GM18519 (cell line): ENCODE measurements around the gene SELENOH.

Experiments used
- ATAC-seq: cut with Tn5 transposase; IDR thresholded peaks from one replicate; pipeline ENCODE4 v1.9.1; 2021; ENCODE audit warnings: mild to moderate bottlenecking, moderate library complexity; ENCODE audit not compliant: unreplicated experiment, low FRiP score

SELENOH gene

DNA sequence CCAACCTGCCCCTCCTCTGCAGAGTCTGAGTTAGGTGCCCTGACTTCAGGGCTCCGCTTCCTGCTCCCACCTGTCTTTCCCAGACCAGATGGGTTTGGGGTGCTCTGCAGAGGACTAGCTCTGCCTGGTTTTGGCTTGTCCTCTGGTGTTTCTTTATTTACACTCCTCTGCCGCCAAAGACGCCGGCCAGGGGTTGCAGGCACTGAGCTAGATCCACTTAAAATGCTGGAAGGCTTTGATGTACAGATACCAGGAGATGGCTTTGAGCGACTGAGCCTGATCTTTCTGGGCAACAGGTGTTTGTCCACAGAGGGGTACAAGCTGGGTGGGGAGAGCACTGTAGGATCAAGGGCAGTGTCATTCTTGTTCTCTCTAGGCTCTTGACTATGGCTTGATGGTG is 3.9 kb downstream of the SELENOH start:
- ATAC-seq: no peak

DNA sequence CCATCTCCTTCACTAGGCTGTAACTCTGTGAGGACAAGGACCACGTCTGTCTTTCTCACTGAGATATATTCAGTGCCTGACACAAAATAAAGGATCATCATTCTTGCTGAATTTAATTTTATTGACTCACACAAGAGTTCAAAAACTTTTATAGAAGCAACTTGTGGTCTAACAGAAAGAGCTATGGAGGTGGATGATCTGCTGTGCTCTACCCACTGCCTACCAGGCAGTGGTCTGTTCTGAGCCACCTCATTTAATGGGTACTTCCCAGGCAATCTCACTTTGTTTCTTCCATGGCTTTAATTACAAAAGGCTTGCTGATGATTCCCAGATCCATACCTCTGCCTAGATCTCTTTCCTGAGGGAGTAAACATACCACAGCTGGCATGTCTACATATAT is 5.6 kb downstream of the SELENOH start:
- no peak for ATAC-seq

DNA sequence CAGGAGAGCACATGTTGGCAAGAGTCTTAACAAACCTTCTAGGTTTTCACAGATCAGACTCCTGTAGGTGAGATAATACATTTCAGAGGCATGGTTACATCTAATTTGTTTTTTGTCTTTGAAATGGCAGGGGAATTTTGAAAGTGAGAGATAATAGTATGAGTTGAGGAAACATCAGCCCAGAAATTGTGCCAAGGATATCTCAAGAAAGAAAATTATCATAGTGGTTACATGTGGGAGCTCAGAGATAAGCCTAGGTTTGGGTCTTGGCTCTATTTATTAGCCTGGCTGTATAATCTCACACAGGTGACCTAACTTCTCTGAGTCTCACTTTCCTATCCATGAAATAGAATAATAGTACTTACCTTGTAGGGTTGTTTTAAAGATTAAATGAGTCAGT is 9.9 kb downstream of the SELENOH start:
- no peak for ATAC-seq

DNA sequence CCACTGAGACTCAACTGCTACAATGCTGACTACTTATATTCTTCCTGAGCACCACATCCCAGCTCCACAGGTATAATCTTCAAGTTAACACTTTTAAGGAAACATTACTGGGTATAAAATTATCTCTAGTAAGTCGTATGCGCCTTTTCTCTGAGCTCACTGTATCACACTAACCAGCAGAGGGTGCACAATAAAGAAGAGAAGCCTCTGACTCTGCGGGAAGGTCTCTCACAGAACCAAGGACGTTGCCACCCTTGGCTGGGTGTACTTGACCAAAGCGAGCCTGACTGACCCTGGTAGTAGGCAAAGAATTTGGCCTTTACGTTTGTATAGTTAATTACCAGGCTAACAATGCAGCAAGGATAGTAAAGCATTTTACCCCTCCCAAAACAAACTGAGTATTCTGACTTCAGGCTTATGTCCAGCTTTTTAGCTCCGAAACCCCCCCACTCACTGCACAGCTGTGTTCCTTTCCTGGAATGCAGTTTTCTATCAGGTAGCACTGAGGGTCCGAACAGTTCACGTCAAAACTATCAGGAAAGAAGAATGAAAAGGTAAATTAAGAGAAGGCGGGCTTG is 10.5 kb downstream of the SELENOH start, which contains the start of gene BTBD18:
Gene BTBD18 (minus strand): TSS at position 144 of the 578 bp plus-strand sequence. CDS start 631 bp downstream, outside the sequence.
- ATAC-seq: no peak

DNA sequence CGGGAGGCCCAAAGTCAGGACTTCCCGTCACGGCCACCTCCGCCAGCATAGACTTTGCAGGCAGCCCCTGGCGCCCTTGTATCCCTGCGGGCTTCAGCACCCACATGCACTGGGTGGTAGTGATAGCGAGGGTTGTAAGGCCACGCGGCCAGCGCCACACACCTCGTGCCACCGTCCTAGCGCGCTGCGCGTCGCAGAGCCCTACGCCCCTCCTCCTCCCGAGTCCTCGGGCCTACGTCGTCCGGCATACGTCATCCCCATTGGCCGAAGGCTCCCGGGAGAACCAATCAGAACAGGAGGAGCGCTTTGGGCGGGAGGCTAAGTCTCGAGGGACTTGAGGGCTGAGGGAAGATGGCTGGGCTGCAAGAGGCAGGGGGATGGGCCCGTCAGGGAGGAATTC is 11.7 kb downstream of the SELENOH start:
- ATAC-seq: no peak

DNA sequence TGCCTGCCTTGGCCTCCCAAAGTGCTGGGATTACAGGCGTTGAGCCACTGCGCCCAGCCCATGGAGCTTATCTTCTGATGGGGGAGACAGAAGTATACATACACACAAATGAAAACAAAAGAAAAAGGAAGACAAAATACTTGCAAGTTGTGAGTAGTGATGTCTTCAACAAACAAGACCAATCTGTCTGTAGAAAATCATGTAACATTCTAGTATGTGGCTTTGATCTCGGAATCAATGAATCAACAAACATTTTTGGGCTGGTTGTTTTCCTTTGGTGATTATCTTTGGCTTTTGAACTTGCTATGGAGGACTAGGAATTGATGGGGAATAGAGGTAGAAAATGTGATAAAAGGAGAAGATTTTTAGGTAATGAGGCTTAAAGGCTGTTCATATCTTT is 16.9 kb downstream of the SELENOH start:
- ATAC-seq: no peak

DNA sequence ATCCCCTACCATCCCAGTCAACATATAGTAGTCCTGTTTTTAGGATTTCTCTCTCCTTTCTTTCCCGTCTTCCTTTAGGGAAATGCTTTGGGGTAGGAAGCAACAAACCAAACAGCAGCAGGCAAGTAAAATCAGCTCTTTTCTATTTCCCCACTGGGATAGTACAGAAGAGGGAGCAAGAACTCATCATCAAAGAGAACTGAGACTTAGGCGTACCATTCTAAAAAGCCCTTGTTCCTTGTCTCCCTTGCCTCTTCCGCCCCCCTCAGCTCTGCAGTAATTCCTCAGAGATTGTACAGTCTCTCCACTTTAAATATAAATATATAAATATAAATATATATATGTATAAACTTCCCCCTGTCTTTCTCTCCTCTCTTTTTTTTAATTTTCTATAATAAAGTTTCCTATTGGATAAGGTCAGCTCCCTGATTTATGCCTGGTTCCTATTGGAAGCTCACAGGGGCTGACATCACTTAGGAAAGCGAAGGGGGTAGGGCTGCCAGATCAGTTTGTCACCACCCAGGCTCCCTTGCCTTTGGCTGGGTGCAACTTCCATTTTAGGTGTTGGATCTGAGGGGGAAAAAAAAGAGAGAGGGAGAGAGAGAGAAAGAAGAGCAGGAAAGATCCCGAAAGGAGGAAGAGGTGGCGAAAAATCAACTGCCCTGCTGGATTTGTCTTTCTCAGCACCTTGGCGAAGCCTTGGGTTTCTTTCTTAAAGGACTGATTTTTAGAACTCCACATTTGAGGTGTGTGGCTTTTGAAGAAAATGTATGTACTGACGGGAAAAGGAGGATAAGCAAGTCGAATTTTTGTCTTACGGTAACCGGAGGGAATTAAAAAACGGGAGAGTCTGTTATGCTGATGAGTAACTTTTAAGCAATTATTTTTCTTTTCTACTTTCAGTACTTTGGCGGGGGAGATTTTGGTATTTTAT is 20.3 kb downstream of the SELENOH start, which contains the start of gene CTNND1:
Gene CTNND1 (plus strand): TSS at position 502 of the 934 bp plus-strand sequence. CDS start 29,677 bp downstream, outside the sequence.
- ATAC-seq: peak; percentile 86

DNA sequence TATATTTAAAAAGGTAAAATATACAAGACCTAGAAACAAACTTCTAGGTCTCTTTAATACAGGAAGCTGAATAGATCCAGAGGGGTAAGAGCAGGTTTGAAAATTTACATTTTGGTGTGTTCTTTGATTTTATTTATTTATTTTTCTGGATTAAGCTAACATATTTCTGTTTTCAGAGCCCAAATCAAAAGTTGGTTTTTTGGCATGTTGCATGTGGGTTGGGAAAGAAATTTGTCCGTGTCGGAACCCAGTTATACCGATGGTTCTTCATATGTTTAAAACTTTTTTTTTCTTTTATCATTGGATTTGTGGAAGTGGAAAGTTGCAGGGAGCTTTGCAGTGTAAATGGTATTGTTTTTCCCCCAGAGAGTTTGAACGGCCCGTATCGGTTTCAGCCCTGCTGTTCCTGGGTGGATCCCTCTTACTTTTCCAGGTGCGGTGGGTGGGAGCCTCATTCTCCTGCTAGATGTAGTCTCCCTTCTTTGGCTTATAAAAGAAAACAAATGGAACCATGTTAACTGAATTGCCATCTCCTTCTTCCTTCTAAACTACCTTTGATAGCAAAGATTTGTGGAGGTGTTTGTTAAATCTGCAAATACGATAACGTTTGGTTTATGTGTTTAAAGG is 21.1 kb downstream of the SELENOH start:
- no peak for ATAC-seq

DNA sequence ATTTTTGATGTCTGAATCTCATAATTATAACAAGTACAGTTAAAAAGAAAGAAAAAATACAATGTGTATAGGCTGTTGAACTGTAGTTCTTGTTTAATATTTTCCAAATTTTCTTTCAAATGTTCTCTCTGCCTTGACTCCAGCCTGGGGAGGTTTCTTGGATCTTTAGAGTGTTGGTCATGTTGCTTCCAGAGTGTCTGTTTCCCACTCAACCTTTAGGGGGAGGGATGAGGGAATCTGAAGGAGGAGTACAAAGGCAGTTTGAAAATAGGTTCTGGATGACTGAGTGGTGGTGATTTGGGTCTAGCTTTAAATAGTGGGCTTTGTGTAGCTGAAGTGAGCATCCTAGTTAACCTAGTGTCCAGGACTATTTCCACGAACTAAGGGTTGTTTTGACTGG is 22.3 kb downstream of the SELENOH start:
- no peak for ATAC-seq

DNA sequence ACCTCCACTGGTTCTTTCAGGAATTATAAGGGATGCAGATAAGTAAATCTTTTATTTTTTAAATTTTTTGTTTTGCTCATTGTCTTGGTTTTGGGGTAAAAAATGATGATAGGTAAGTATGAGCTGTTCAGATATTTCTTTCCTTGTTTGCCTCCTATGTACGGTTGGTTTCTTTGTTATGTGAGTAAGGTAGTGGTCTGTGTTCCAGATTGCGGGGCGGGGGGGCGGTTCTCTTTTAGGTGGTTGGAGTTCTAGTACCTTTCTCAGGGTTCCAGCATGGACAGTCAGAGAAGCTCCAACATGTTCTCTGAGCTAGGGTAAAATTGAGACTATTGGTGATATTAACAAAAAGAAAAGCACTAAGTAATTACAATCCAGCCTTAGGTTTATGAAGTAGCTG is 22.7 kb downstream of the SELENOH start:
- ATAC-seq: no peak

DNA sequence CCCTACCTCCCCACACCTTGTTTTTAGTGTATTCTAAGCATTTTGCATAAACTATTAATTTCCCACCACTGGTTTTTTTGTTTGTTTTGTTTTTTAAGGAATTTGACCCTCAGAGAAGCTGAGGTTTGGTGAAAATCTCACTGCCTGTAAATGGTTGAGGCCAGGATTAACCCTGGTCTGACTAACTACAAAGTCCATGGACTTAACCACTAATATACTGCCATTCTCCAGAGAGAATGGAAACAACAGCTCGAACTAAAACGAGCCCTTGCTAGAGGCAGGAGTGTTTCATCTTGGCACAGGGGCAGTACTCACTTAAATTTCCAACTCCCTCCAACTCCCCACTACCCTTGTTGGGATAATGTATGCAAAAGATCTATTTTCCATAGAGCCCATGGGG is 23.3 kb downstream of the SELENOH start:
- no peak for ATAC-seq

DNA sequence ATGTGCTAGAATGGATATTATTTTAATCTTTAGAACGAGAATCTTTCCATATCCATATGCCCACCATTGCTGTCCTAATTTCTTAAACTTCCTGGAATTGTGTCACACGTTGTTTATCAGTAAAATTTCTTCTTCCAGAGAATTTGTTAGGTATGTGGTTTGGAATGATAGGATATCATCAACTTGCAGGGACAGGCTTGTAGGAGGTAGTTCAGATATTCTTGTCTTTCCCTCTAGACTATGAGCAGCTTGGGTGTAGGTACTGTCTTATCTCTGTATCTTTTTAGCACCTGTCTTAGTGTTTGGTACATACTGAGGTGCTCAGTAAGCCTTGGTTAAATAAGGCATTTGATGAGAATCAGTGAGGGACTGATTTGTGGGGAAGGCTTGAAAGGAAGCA is 23.7 kb downstream of the SELENOH start:
- no peak for ATAC-seq

DNA sequence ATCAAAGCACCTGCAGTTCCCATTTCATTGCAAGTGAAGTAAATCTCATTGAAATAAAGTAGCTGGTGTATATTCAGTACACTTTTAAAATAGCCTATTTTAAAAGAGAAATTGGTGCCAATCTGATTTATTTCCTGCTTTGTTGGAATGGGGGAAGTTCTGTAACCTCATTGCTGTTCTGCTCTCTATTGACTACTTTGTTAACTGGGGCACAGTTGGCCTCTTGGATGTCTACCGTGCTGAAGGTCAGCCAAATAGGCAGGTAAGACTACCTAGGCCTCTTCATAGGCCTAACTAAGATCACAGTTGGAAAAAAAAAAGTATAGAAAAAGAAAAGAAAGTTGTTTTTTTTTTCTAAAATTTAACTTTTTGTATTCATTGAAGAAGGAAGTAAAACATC is 29.5 kb downstream of the SELENOH start:
- no peak for ATAC-seq

DNA sequence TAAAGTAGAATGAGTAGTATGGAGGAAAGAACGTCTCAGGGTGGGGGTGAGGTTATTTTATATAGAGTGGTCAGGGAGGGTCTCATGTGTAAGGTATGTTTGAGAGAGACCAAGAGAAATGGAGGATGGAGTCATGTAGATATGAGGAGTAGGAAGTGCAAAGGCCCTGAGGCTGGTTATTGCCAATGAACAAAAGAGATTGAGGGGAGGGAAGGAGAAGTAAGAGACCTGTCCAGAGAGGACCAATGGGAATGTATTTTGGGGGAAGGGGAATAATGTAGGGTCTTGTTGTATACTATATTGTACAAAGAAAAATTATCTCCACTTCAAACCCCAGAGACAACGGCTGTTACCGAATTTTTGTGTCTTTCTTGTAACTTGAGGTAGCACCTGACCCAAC is 30.1 kb downstream of the SELENOH start:
- ATAC-seq: no peak

DNA sequence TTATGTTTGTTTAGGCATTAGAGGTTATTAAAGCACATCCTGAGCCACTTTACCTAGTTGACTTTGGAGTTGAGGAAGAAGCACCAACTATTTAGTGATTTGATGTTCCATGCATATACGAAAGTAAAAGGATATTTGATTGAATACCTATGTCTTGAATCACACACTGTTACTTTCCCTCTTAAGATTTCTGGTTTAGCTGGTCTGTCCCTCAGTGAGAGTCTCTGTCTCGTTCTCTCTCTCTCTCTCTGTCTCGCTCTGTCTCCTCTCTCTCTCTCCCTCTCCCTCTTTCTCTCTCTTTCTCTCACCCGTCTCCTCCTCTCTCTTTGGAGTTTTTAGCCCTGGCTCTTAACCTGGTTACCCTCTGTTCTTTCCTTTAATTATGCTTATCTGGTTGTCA is 31.3 kb downstream of the SELENOH start:
- ATAC-seq: no peak

DNA sequence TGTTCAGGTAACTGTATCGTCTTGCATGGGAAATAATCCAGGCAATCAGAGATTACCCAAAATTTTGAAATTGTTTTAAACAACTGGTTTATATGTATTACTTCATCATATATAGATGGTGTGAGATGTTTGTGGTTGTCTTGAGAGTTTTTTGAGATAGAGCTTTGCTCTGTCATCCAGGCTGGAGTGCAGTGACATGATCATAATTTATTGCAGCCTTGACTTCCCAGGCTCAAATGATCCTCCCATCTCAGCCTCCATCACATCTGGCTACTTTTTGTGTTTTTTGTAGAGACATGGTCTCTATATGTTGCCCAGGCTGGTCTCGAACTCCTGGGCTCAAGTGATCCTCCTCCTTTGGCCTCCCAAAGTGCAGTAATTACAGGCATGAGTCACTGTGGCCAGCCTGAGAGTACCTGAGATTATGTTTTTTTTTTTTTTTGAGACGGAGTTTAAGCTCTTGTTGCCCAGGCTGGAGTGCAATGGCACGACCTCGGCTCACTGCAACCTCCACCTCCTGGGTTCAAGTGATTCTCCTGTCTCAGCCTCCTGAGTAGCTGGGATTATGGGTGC is 31.8 kb downstream of the SELENOH start:
- no peak for ATAC-seq

DNA sequence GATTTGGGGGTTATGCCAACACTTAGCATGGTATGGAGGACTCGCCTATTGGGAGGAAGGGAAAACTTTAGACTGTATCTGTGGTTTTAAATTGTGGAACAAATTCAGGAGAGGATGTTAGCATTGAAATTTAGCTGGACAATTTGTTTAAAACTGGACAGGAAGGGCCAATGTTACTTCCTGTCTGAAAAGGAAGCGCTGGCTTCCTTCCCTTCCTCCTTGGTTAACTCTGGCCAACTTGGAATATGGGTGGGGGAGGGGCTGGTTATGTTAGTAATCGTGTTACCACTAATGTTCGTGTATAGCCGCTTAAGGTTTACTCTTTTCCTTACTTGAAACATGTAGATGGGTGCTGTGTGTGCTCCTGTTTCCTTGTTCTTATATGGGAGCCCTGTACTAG is 34.2 kb downstream of the SELENOH start:
- no peak for ATAC-seq

DNA sequence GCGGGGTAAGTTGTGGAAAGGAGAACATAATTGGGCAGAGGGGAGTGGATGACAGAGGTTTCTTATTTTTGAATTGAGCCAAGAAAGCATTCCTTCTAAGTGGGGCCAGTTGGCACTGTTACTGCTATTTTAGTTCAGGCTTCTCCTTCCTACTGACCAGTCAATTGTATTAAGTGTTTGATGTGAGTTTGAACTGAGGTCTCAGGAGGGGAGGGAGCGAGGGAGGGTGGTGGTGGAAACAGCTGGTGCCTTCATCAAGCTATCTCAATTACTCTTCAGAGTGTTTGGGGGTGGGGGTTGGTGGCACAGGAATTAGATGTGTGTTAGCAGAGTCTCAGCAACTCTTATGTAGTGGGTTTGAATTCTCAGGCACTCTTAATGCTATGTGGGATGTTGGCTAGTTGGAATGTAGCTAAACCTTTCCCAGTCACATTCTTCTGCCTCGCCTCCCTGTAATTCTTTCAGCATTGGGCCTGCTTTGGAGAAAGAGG is 34.8 kb downstream of the SELENOH start:
- ATAC-seq: no peak

DNA sequence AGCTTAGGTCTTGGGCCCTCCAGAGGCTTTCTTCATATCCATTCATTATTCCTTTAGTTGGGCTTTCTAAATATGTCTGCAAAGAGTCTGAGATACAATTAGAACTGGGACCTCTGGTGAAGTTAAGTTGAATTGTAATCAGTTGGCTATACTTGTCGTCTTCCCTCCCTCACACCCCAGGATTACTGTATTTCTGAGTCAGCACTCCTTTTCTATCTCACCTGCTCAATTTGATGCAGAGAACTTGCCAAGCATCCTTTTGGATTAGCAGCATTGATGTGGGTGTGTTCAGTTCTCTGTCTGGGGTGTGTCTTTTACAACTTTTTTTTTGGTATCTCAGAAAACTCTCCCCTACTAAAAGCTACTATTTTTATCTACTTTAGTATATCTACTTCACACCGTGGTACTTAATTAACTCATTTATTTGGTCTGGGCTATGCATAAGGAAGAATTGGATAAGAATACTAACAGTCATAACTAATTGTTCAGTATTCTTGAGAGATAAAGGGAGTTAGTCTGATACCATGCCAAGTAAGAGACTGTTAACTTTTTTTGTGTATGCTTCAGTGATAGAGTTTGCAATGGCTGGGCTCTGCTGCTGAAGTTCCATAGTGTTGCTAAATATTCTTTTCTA is 35.4 kb downstream of the SELENOH start:
- no peak for ATAC-seq

DNA sequence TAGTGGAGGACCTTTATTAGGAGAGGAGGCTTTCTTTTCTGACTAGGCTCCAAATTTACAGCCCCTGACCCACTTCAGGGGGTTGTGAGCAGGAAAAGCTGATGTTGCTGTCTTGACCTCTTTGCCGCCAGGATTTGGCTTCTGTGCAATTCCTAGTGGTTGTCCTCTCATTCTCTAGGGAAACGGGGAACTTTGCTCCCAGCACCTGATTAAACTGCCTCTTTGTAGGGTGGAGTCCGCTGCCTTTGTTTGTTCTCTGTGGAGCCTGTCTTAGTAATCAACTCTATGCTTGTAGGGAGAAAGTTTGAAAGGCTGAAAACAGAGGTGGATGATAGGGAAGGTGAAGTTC is 36.7 kb downstream of the SELENOH start:
- ATAC-seq: no peak
